Subcutaneous adipose tissue (tissue), 4 donors: ENCODE data around the gene MEGF8. TPM values are rescaled to one million over a fixed set of nuclear protein-coding genes. Genes with fewer than 3 reads are reported as not detected.

Experiments used
- CTCF ChIP-seq: fragments of 450-650 bp; IDR thresholded peaks from one replicate; pipeline ENCODE4 v1.5.1; 2016; ENCODE audit warnings: low read depth, mild to moderate bottlenecking, control low read depth, antibody characterized with exemption, moderate library complexity
- total RNA-seq, 4 donors: library from RNA; depleted of rRNA; stranded (reverse); fragments of >200 nt; gene quantifications; one replicate each; pipeline ENCODE4 v1.1.0, GENCODE V29; 2016

MEGF8 gene
- total RNA-seq, 4 donors from 2014 or later, result 11.9 to 58.8 (median 17.0) TPM

GRCh38 chr19:42284066-42284501, 41.4 kb upstream of the MEGF8 start:
- TF ChIP-seq CTCF, result no peak

DNA sequence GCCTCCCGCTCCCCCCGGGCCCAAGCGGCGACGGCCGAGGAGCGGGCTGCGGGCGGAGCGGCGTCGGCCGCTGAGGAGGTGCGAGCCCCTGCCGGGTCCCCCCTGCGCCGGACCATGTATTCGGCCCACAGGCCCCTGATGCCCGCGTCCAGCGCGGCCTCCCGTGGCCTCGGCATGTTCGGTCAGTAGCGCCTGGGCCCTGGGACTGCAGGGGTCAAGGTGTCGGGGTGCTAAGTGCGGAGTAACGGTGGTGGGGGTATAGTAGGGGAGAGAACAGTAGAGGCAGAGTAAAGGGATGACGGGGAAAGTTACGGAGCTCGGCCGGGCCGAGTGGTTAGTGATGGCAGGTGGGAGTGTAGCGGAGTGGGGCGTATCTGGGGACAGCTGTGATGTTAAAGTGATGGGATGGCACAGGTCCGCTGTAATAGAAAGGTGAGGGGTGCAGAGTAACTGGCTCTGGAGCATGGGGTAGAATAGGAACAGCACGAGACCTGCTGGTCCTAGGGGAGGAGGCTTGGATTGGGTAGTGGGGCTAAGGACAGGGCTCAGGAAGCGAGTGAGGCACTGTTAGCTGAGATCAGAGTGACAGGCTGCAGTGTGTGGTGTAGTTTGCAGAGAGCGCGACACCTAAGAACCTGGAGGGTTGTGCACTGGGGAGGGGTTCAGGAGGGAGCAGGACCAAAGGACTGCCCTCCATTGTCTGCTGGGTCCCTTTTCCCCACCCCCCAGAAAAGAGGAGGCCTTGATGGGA, 40.7 kb upstream of the MEGF8 start:
- TF ChIP-seq CTCF, result no peak

DNA sequence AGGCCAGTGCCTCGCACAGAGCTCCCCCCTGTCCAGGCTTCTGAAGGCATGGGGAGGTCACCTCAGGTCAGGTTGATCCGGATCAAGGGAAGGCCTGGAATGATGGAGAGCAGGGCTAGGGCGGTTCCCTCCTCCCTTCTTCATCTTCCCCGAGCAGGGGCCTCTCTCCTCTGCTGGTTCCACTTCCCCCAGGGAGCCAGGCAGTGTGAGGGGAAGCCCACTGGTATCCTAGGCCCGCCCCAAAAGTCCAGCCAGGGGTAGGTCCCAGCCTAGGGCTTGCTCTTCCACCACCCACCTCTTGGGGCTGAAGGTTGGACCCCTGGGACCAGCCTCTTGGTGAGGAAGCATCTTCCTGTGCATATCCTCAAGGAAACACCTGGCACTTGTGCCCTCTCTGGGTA, 39.9 kb upstream of the MEGF8 start:
- TF ChIP-seq CTCF, result no peak

- no peak for TF ChIP-seq CTCF
Measured at GRCh38 chr19:42285988-42286348, 39.5 kb upstream of the MEGF8 start.

DNA sequence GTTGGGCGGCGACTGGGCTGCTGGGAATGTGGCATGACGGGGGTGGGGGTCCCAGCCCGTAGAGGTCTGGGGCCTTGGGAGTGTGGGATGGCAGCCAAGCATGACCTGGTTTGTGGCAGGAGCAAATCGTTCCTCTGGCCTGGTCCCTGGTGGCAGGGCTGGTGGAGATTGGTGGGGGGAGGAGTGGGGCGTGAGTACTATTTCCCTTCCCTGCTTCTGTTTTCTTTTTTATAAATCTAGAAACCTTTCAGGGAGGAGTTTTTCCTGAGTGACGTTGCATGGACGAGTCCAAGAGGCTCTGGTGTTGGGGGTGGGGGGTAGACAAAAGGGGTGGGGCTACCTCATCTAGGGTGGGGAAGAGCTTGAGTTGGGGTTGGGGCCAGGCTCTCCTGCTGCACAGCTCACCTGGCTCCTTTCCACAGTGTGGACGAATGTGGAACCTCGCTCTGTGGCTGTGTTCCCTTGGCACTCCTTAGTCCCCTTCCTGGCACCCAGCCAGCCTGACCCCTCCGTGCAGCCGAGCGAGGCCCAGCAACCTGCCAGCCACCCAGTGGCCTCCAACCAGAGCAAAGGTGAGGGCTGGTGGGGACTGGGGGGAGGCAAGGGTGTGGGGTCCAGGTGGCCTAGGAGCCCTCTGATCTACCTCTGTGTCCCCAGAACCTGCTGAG, 39.0 kb upstream of the MEGF8 start:
- TF ChIP-seq CTCF, result no peak

GRCh38 chr19:42287017-42287826, 38.2 kb upstream of the MEGF8 start:
- no peak for TF ChIP-seq CTCF

DNA sequence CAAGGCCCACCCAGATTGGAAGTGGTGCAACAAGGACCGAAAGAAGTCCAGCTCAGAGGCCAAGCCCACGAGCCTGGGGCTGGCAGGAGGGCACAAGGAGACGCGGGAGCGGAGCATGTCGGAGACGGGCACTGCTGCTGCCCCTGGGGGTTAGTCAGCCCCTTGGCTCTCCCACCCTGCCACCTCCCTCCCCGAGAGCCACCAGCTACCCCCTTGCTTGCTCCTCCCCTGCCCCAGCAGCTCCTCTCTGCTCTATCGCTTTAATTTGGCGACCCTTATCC, 37.7 kb upstream of the MEGF8 start:
- TF ChIP-seq CTCF, result no peak
